Tibial nerve (tissue), 3 donors: Measurements from ENCODE around the gene PSTPIP2.

Source experiments
- POLR2A ChIP-seq, 2 donors: fragments of 450-650 bp; IDR thresholded peaks; one replicate each; pipeline ENCODE4 v1.6.1; 2017; ENCODE audit warnings: antibody characterized with exemption in 2 of 2, mild to moderate bottlenecking in 2 of 2, moderate library complexity in 2 of 2
- TF ChIP-seq, protein P1 (sequence below), 5 experiments: fragments of 200-600 bp in 3 of 5; fragments of 450-650 bp in 2 of 5; sonication (generic) in 3 of 5; IDR thresholded peaks; one replicate each; pipeline ENCODE4 v1.5.1; 2016 to 2019; ENCODE audit warnings: antibody characterized with exemption in 5 of 5, mild to moderate bottlenecking in 3 of 5, moderate library complexity in 2 of 5

GRCh38 chr18:46013484-46014189, 58.4 kb downstream of the PSTPIP2 start:
- TF ChIP-seq, protein P1, sequence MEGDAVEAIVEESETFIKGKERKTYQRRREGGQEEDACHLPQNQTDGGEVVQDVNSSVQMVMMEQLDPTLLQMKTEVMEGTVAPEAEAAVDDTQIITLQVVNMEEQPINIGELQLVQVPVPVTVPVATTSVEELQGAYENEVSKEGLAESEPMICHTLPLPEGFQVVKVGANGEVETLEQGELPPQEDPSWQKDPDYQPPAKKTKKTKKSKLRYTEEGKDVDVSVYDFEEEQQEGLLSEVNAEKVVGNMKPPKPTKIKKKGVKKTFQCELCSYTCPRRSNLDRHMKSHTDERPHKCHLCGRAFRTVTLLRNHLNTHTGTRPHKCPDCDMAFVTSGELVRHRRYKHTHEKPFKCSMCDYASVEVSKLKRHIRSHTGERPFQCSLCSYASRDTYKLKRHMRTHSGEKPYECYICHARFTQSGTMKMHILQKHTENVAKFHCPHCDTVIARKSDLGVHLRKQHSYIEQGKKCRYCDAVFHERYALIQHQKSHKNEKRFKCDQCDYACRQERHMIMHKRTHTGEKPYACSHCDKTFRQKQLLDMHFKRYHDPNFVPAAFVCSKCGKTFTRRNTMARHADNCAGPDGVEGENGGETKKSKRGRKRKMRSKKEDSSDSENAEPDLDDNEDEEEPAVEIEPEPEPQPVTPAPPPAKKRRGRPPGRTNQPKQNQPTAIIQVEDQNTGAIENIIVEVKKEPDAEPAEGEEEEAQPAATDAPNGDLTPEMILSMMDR (IDR thresholded peaks at IDR 0.05), result no peak
- TF ChIP-seq POLR2A (IDR thresholded peaks at IDR 0.05), result no peak
